WTC11 (cell line): ENCODE results near the gene SCAF11. TPM values are rescaled to one million over a fixed set of nuclear protein-coding genes. Genes with fewer than 3 reads are reported as not detected.

ENCODE experiments used
- ATAC-seq: fragments of 200-7000 bp; cut with Tn5 transposase; 2 replicates; pipeline ENCODE4 v1.10.0; 2021; ENCODE audit warnings: mild to moderate bottlenecking, moderate library complexity
- CTCF ChIA-PET: fragments of 300-600 bp; sonication (Branson Sonifier 250); formaldehyde crosslinking; loops from one replicate; lab custom pipeline; 2021; ENCODE audit warnings: antibody characterized with exemption; lab: Charles Lee
- POLR2A ChIA-PET: fragments of 350-600 bp; sonication (Branson Sonifier 250); formaldehyde crosslinking; loops from one replicate; lab custom pipeline; 2021; ENCODE audit warnings: antibody characterized with exemption; lab: Charles Lee
- DNase-seq: peaks from one replicate; pipeline ENCODE4 v3.0.0; 2021; ENCODE audit warnings: low spot score
- H3K27ac Mint-ChIP-seq: 2 replicates; pipeline ENCODE4 v1.8.0; 2021; ENCODE audit warnings: mixed read lengths
- H3K27me3 Mint-ChIP-seq: 2 replicates; pipeline ENCODE4 v1.8.0; 2021; ENCODE audit warnings: low read depth, mild to moderate bottlenecking, moderate library complexity, mixed read lengths
- H3K36me3 Mint-ChIP-seq: 2 replicates; pipeline ENCODE4 v1.8.0; 2021; ENCODE audit warnings: mixed read lengths
- H3K4me1 Mint-ChIP-seq: 2 replicates; pipeline ENCODE4 v1.8.0; 2022; ENCODE audit warnings: mixed read lengths
- H3K4me3 Mint-ChIP-seq: 2 replicates; pipeline ENCODE4 v1.8.0; 2021; ENCODE audit warnings: mild to moderate bottlenecking, moderate library complexity, mixed read lengths
- H3K9me3 Mint-ChIP-seq: 2 replicates; pipeline ENCODE4 v1.8.0; 2021; ENCODE audit warnings: mixed read lengths
- ATF6 ChIP-seq: sonication (generic); formaldehyde crosslinking; IDR thresholded peaks from 2 replicates; pipeline ENCODE4 v1.8.1; 2023; ENCODE audit warnings: mild to moderate bottlenecking, missing genetic modification reagents
- GTF2I ChIP-seq: fragments of 250-450 bp; sonication (Bioruptor Pico); conservative IDR thresholded peaks from 2 replicates; pipeline ENCODE4 v1.4.0; 2021; ENCODE audit warnings: mild to moderate bottlenecking
- total RNA-seq: library from RNA; stranded (reverse); gene quantifications from 3 replicates; pipeline ENCODE4 v1.2.3, GENCODE V29; 2021

The SCAF11 gene
- total RNA-seq, 1 experiment from 2014 or later = 72.6 TPM

- peaks cover 50% of the 10 kb centered on the region for H3K36me3 Mint-ChIP-seq
Measured at GRCh38 chr12:45877069-45877468, 113.3 kb downstream of the SCAF11 start.

GRCh38 chr12:45872446-45872845, 117.9 kb downstream of the SCAF11 start:
- Mint-ChIP-seq H3K4me1 (no peaks in the 10 kb centered on the region), H3K36me3 (peaks cover 44% of the 10 kb centered on the region), H3K9me3 (no peaks in the 10 kb centered on the region), H3K4me3 (no peak overlapping the region), H3K27me3 (no peaks in the 10 kb centered on the region), H3K27ac (no peak overlapping the region)
- no peak for DNase-seq
- TF ChIP-seq GTF2I (CRISPR knock-in tag) = no peak
- no peak for ATAC-seq
- CTCF ChIA-PET = no interaction called here
- POLR2A ChIA-PET = no interaction called here

More at GRCh38 chr12:45877069-45877468, 113.3 kb downstream of the SCAF11 start:
- Mint-ChIP-seq H3K4me1 (peaks cover 18% of the 10 kb centered on the region), H3K27ac (no peak overlapping the region), H3K27me3 (no peaks in the 10 kb centered on the region), H3K9me3 (no peaks in the 10 kb centered on the region), H3K4me3 (no peak overlapping the region)
- ChIA-PET CTCF (no interaction called here), POLR2A (no interaction called here)
- DNase-seq = no peak
- no peak for TF ChIP-seq ATF6 (CRISPR knock-in tag)
- no peak for ATAC-seq
